ENCODE measurements around the gene EFNA2. TPM values are rescaled to one million over a fixed set of nuclear protein-coding genes. Genes with fewer than 3 reads are reported as not detected.

The EFNA2 gene
- total RNA-seq, 1 experiment from 2014 or later = not detected

- DNase-seq (no peak), ATAC-seq (no peak)
- POLR2A ChIA-PET (ENCODE audit: unreplicated experiment) = no interaction called here
- CTCF ChIA-PET = no interaction called here
- Histone ChIP-seq H3K9ac (ENCODE audit: low read length) (no peak overlapping the region), H3K27ac (ENCODE audit: low read length) (no peak overlapping the region), H3K9me2 (replicated peaks; ENCODE audit: low read length) (no peaks in the 10 kb centered on the region), H4K20me1 (ENCODE audit: low read length) (no peaks in the 10 kb centered on the region), H3F3A (ENCODE audit: low read length, unreplicated experiment) (no peaks in the 10 kb centered on the region), H3K79me2 (ENCODE audit: low read length) (no peaks in the 10 kb centered on the region), H3K27me3 (ENCODE audit: low read length) (peaks cover 24% of the 10 kb centered on the region), H3K4me2 (ENCODE audit: low read length) (no peak overlapping the region), H3K4me3 (ENCODE audit: low read length) (no peak overlapping the region), H3K36me3 (ENCODE audit: low read depth, low read length) (no peaks in the 10 kb centered on the region), H3K4me1 (ENCODE audit: insufficient read depth, low read length) (no peaks in the 10 kb centered on the region), H3K9me3 (ENCODE audit: low read length) (no peaks in the 10 kb centered on the region), H2AFZ (ENCODE audit: low read length) (no peak overlapping the region)
- no TSS peak for BruUV-seq (replicated peaks)
- no peak for TF ChIP-seq EZH2phosphoT487 (IDR thresholded peaks at IDR 0.05; ENCODE audit: borderline replicate concordance, low read length)
- no peak for TF ChIP-seq EZH2 (IDR thresholded peaks at IDR 0.05; ENCODE audit: low read length, unreplicated experiment)
- TF ChIP-seq, protein P1, sequence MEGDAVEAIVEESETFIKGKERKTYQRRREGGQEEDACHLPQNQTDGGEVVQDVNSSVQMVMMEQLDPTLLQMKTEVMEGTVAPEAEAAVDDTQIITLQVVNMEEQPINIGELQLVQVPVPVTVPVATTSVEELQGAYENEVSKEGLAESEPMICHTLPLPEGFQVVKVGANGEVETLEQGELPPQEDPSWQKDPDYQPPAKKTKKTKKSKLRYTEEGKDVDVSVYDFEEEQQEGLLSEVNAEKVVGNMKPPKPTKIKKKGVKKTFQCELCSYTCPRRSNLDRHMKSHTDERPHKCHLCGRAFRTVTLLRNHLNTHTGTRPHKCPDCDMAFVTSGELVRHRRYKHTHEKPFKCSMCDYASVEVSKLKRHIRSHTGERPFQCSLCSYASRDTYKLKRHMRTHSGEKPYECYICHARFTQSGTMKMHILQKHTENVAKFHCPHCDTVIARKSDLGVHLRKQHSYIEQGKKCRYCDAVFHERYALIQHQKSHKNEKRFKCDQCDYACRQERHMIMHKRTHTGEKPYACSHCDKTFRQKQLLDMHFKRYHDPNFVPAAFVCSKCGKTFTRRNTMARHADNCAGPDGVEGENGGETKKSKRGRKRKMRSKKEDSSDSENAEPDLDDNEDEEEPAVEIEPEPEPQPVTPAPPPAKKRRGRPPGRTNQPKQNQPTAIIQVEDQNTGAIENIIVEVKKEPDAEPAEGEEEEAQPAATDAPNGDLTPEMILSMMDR (conservative IDR thresholded peaks at IDR 0.05; ENCODE audit: low read depth, low read length) = no peak
- intact Hi-C loops (cut with micrococcal nuclease) = no loop called here
These were observed 2.3 kb upstream of the EFNA2 start for GRCh38 chr19:1283207-1283916.

GRCh38 chr19:1283917-1284292 lies 1.8 kb upstream of the EFNA2 start:
- no peaks in the 10 kb centered on the region for H3K79me2 ChIP-seq (ENCODE audit: low read length)
- CTCF ChIA-PET = no interaction called here
- no peak for ATAC-seq
- no peak for DNase-seq
- no peaks in the 10 kb centered on the region for H3F3A ChIP-seq (ENCODE audit: low read length, unreplicated experiment)
- H3K4me3 ChIP-seq (ENCODE audit: low read length) = no peak overlapping the region
- POLR2A ChIA-PET (ENCODE audit: unreplicated experiment) = no interaction called here
- H2AFZ ChIP-seq (ENCODE audit: low read length) = no peak overlapping the region
- H3K9ac ChIP-seq (ENCODE audit: low read length) = no peak overlapping the region
- no peaks in the 10 kb centered on the region for H4K20me1 ChIP-seq (ENCODE audit: low read length)
- no TSS peak for BruUV-seq (replicated peaks)
- H3K4me1 ChIP-seq (ENCODE audit: insufficient read depth, low read length) = no peaks in the 10 kb centered on the region
- H3K27ac ChIP-seq (ENCODE audit: low read length) = no peak overlapping the region
- no peaks in the 10 kb centered on the region for H3K9me3 ChIP-seq (ENCODE audit: low read length)
- TF ChIP-seq EZH2phosphoT487 (IDR thresholded peaks at IDR 0.05; ENCODE audit: borderline replicate concordance, low read length) (no peak), EZH2 (IDR thresholded peaks at IDR 0.05; ENCODE audit: low read length, unreplicated experiment) (no peak)
- TF ChIP-seq, protein P1 (conservative IDR thresholded peaks at IDR 0.05; ENCODE audit: low read depth, low read length) = no peak
- peaks cover 25% of the 10 kb centered on the region for H3K27me3 ChIP-seq (ENCODE audit: low read length)
- no peaks in the 10 kb centered on the region for H3K36me3 ChIP-seq (ENCODE audit: low read depth, low read length)
- no peaks in the 10 kb centered on the region for H3K9me2 ChIP-seq (replicated peaks; ENCODE audit: low read length)
- H3K4me2 ChIP-seq (ENCODE audit: low read length) = no peak overlapping the region
- intact Hi-C loops (cut with micrococcal nuclease) = no loop called here

DNA sequence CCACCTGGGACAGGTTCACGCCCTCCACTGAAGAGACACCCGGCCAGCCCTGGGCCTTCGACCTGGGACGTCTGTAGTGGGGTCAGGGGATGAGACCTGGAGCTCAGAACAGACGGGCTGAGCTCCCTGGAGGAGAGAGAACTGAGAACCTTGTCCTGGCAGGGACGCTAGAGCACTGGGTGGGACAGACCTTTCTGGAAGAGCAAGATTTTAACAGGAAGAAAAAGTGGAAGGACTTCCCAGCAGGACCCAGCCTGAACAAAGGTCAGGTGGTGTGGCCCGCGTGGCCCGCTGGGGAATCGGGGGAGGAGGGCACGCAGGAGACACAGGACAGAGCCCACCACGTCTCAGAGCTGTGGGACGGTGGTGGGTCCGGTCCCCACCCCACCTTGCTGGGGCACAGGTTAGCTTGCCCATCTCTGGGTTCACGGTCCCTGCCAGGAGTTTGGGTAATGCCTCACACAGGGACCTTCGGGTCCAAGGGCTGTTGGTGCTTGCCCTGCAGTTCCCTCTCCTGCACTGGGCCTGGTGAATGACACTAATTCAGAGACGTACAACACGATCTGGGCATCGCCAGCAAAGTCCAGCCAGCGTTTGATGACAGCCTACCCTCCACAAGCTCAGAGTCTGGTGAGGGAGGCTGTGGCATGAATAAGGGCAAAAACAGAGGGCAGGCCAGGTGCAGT lies 1.2 kb upstream of the EFNA2 start:
- H4K20me1 ChIP-seq (ENCODE audit: low read length) = no peaks in the 10 kb centered on the region
- H3K4me1 ChIP-seq (ENCODE audit: insufficient read depth, low read length) = no peaks in the 10 kb centered on the region
- no peak for DNase-seq
- H3K36me3 ChIP-seq (ENCODE audit: low read depth, low read length) = no peaks in the 10 kb centered on the region
- no peaks in the 10 kb centered on the region for H3F3A ChIP-seq (ENCODE audit: low read length, unreplicated experiment)
- no peaks in the 10 kb centered on the region for H3K9me3 ChIP-seq (ENCODE audit: low read length)
- H3K4me3 ChIP-seq (ENCODE audit: low read length) = no peak overlapping the region
- intact Hi-C loops (cut with micrococcal nuclease) = no loop called here
- no peak for ATAC-seq
- TF ChIP-seq EZH2 (IDR thresholded peaks at IDR 0.05; ENCODE audit: low read length, unreplicated experiment) = no peak
- TF ChIP-seq, protein P1 (conservative IDR thresholded peaks at IDR 0.05; ENCODE audit: low read depth, low read length) = no peak
- no peak for TF ChIP-seq EZH2phosphoT487 (IDR thresholded peaks at IDR 0.05; ENCODE audit: borderline replicate concordance, low read length)
- no peak overlapping the region for H3K27ac ChIP-seq (ENCODE audit: low read length)
- H3K79me2 ChIP-seq (ENCODE audit: low read length) = no peaks in the 10 kb centered on the region
- CTCF ChIA-PET = no interaction called here
- H2AFZ ChIP-seq (ENCODE audit: low read length) = no peak overlapping the region
- POLR2A ChIA-PET (ENCODE audit: unreplicated experiment) = no interaction called here
- H3K27me3 ChIP-seq (ENCODE audit: low read length) = peaks cover 31% of the 10 kb centered on the region
- no peak overlapping the region for H3K9ac ChIP-seq (ENCODE audit: low read length)
- H3K9me2 ChIP-seq (replicated peaks; ENCODE audit: low read length) = no peaks in the 10 kb centered on the region
- BruUV-seq (replicated peaks) = no TSS peak
- H3K4me2 ChIP-seq (ENCODE audit: low read length) = no peak overlapping the region

Measured in PC-3 (cell line).